DMS153 (cell line): ENCODE measurements around the gene ASB12.

Source experiments
- DNase-seq: peaks from one replicate; lab custom pipeline; 2025; lab: John Stamatoyannopoulos, UW

The ASB12 gene

DNA sequence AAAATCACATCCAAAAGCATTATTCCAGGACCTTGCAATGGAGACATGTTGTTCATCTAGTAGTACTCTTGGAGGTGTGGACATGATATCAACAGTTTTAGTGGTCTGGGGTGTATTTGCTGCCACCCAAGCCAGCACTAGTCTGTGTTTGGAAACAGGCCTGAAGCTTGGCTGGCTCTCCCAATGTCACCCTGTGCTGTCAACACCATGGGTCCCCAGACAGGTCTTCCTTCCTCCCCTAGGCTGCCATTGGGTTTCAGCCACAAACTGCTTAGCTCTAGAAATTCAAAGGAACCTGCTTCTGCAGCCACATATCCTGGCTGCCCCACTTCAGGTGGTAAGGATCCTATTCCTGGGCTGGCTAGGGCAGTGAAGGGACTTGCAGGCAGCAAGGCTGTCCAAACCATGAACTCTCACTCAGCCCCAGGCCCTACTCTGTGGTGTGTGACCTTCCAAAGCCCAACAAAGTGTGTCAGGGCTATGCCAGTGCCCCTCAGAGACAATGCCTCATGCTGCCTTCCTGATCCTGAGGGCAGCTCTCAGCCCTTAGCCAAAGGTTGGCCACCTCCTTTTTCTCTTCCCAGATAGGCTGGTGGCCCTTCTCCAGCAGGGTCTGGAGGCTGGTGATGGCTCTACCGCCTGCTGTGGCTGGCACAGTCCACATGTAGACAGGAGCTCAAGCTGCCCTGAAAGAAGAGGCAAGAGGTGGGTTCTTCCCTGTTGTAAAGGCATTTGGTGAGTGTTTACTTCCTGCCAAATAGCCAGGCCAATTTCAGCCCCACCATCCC is 43.2 kb downstream of the ASB12 start:
- no peak for DNase-seq

DNA sequence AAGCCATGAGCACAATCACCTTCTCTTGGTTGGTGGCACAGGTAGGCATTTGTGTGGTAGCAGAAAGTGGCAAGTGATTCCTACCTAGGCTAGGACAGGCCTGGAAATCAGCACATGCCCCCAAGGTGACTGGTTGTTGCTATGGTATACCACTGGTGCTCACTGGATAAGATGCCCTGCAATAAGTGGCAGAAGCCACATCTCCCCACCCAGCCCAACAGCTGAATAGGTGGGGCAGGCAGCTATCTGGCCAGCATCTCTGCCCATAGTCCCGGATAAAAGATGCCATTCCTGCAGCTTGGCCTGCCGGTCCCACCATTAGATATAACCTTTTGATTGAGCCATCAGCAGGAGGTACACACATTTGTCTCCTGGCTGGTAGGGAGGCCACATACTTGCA is 46.0 kb downstream of the ASB12 start:
- no peak for DNase-seq

- no peak for DNase-seq
Measured at GRCh38 chrX:64182208-64182607, 48.2 kb downstream of the ASB12 start.

DNA sequence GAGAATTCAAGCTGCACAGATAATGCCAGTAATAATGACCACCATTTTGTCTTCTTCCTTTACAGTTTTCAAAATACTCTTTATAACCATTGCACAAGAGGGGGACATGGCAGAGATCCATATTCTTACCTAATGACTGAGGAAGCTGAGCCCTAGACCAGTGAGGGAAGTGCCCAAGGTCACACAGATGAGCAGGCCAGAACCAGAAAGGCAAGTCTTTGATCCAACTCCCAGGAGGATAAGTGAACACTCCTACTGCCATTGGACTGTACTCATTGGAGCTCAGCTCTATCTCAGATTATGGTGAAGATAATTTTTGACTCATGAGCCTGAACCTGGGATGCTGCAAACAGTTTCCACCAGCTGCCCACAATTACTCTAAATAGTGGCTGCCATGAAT is 53.5 kb downstream of the ASB12 start:
- no peak for DNase-seq
